SK-N-DZ (cell line): ENCODE results near the gene POU2F2. TPM values are rescaled to one million over a fixed set of nuclear protein-coding genes. Genes with fewer than 3 reads are reported as not detected.

Experiments used
- DNase-seq: peaks from one replicate; pipeline ENCODE4 v3.0.0-alpha.2; 2015; ENCODE audit warnings: low spot score
- polyA plus RNA-seq, 2 experiments: library from polyadenylated mRNA; depleted of rRNA; stranded (reverse); fragments of >200 nt; gene quantifications; 2 replicates each; pipeline ENCODE4 v1.2.3, GENCODE V29; 2014

POU2F2 gene
- polyA plus RNA-seq (2014; cell fraction: cytosol; rRNA removed): 7.5 and 9.4 TPM in 2 replicates
- polyA plus RNA-seq (2014; cell fraction: nucleus; rRNA removed): 11.8 and 35.8 TPM in 2 replicates

DNA sequence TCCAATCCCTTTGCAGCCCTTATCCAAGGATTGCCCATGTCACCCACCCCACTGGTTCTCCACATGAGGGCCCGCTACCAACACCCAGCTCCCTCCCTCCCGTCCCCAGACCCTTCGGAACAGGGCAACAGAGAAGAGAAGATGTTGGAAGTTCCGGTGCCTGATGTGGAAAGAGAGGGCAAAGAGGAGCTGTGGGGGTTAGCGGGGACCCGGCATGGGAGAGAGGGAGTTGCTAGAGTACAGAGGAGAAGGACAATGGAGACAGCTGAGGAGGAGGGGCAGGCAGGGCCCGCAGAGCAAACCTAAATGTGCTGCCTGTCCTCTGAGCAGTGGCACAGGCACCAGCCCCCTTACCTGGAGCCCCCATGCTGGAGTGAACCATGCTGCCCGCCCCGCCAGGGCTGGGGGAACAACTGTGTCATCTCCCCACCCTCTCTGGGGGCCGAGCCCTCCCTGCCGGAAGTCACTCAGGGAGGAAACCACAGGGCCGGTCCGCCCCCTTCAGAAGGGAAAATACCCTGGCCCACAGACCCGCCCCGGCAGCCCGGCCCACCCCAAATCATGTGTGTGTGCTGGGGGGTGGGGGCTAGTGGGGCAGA is at the start of gene POU2F2:
Gene POU2F2, minus strand, starts transcription at position 417 of the 599 bp plus-strand sequence. Its CDS starts 35 bp downstream, at position 382.
- DNase-seq: no peak

DNA sequence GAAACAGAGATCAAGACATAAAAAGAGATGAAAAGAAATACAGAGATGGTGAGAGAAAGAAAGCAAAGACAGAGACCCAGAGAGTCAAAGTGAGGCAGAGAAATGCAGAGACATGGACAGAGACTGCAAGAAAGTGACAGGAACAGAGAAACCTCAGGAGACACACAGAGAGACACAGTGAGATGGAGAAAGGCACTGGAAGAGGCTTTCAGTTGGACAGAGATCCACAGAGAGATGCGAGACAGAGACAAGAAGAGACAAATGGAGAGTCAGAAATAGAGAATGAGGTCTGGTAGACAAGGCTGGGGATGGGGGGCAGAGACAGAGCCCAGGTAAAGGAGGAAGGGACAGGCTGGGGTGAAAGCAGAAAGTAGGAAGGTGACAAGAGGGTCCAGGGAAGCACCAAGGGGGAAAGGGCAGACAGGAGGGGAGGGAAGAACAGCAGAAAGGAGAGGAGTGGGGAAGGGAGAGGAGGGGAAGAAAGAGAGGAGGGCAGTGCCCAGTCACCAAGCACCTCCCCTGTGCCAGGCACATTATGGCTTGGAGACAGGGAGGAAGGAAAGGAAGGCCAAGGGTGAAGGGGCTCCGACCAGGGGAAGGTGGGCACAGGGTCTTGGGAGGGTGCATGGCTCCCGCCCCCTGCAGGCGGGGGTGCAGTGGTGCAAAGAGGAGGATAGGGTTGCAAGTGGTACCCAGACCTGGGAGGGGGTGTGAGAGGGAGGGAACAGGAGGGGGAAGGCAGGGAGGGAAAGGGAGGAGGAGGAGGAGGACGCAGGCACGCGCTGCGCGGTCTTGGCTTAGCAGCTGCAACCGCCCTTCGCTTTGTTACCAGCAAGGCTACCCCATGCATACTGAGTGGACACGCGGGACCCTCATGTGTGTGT is 46.8 kb upstream of the POU2F2 start:
- DNase-seq: peak; percentile 90

- no peak for DNase-seq
These were observed 45.4 kb upstream of the POU2F2 start for GRCh38 chr19:42177686-42178019.

GRCh38 chr19:42176990-42177685 is 44.9 kb upstream of the POU2F2 start:
- peak; percentile 94 for DNase-seq

DNA sequence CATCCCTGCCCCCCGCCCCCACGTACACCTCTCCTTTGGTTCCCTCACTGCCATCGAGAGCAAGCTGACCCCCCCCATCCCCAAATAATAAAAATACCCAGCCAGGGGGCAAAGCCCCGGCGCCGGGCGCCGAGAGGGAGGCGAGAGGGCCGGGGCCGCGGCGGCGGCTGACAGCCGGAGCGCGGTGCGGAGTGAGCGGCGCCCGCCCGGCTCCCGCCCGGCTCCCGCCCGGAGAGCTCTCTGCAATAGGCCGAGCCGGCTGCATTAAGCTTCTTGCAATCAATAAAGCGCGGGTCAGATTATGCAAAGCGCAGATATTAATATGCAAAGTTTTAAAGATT is 44.4 kb upstream of the POU2F2 start:
- DNase-seq: no peak

- peak; percentile 46 for DNase-seq
These were observed 43.9 kb upstream of the POU2F2 start for GRCh38 chr19:42175952-42176648.

GRCh38 chr19:42174958-42175734 is 42.9 kb upstream of the POU2F2 start:
- peak; percentile 32 for DNase-seq

GRCh38 chr19:42174188-42174587 is 41.9 kb upstream of the POU2F2 start:
- DNase-seq: no peak

DNA sequence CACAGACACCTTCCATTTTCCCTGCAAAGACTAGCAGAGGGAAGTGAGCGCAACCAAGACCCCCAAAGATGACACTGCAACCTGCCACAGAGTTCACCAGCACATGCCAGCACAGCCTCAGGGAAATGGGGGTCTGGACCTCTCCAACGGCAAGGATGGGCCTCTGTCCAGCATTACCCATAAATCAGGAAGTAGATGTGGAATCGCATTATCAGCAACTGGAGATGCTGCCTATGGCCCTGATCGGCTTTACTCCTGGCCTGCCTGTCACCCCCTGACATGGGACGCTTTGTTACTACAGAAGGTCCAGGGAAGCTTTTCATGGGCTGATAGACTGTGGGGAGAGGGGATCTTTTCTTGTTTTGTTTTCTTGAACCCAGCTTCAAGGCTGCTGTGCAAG is 41.4 kb upstream of the POU2F2 start:
- DNase-seq: no peak

- DNase-seq: no peak
These were observed 40.0 kb upstream of the POU2F2 start for GRCh38 chr19:42172261-42172660.

DNA sequence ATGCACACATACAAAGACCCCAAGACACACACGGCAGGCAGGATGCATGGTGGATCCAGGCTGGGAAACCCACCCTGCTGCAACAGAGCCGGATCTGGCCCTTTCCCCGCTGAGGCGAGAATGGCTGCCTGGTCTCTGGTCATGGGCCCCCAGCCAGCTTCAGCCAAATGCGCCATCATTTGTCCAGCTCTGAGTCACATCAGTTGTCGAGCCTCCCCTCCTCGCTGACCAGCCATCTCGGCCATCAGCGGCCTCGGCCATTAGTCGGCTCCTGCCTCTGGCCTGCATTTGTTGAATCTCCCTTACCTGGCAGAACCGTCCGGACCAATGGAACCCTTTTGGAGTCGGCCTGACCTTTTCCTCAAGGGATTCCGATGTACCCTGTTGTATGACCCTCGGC is 38.5 kb upstream of the POU2F2 start:
- no peak for DNase-seq

DNA sequence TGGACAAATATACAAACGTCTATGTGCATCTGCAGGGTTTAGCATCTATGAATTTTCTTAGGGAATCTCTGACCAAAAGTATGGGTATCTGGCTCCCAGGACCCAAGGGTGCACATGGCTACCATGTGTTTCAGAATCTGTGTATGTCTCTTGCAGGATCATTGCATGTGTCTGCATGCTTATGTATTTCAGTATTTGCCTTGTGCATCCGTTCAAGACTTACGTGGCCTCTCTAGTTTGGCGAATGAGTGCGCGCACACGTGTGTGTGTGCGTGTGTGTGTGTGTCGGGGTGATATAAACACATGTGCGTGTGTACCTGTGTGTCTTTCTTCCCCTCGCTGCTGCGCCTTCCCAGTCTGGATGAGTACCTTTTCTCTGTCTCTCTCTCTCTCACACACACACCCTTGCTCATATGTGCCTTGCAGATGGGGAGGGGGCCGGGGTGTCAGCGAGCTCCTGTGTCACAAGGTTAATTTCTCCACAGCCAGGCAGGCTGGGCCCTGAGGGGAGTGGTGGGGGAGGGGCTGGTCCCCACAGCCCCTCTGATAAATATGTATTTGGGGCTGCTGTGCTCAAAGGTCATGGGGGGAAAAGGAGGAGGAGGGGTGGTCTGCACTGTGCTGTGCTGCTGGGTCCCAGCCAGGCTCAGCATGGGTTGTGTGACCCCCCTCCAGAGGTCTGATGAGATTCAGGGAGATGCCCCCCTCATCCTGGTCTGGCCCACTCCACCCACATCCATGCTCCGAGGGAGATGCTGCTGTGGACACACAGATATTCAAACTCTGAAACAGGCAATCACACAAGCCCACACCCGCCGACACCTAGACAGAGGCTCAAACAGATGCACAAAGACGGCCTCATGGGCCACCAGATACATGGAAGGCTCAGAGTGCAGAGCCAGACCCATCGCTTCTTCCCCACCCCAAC is 37.5 kb upstream of the POU2F2 start:
- no peak for DNase-seq

DNA sequence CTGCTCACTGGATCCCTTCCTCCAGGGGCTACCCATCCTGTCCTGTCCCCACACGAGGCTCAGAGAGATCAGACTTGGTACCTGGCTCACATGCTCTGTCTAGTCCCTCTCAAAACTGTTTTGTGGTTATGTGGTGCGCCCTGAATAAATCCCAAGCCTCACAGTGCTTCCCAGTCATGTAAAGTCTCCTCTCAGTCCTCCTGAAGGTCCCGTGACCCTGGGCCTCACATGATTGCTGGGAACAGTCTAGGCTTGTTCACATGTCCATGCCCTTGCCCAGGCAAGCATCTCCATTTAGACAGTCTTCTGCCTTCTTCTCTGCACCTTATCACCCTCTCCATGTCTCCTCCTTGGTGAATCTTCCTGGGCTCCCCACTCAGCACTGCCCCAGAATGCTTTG is 36.0 kb upstream of the POU2F2 start:
- DNase-seq: no peak

GRCh38 chr19:42166316-42166715 is 34.1 kb upstream of the POU2F2 start:
- no peak for DNase-seq

DNA sequence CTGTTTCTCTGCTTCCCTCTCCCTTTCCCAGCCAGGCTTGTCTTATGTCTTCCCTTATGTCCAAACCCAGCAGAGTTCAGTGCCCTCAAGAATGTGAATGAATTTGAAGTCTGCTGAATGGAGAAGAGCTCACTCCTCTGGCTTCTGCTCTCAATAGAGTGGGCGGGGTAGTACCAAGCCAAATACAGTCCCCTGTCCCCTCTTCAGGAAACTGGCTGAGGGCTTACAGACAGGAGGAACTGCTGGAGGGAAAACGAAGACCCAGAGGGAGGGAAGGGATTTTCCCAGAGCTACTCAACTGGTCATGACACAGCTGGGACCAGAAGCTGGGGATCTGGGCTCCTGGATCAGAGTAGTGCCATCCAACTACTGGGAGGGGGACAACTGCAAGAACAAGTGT is 32.9 kb upstream of the POU2F2 start:
- no peak for DNase-seq

DNA sequence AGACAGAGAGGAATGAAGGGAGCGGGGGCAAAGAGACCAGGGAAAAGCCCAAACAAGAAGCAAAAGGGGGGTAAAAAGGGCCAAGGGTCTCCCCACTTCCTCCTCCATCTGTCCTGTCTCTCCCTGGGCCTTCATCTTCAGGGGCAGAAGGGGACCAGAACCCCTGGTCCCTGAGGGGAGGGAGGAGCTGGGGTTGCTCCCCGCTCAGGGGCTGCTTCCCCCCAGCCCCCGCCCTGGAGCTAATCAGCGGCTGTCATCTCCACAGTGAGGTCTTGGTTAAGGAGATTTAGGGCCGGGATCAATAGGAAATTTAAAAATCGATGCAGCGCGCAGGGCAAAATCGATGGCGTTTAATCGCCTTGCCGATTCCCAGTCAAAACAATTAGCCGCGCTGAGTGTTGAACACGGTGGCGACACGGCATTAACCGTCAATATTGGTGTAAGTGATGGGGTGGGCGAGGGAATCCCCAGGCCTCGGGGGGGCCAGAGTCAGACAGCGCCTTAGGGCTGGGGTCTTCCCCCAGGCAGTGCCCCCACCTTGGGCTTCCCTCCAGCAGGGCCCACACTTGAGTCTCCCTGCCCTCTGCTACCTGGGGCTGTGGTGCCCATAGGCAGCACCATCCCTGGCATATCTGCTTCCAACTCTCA is 29.5 kb upstream of the POU2F2 start:
- no peak for DNase-seq

DNA sequence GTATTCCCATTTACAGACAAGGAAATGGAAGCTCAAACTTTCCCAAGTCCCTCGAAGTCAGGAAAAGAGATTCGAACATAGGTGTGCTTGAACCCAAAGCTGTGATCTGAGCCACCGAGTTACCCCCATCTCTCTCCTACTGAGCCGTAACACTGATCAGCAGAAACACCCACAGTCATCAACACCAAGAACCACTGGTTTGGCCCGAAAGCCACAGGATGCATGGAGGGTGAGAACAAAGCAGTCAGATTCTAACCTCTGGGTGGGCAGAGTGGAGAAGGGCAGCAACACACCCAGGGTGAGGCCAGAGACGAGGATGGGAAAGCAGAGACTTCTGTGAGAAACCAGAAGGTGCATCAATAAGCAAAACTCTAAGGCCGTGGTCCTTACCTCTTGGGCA is 27.7 kb upstream of the POU2F2 start:
- no peak for DNase-seq

DNA sequence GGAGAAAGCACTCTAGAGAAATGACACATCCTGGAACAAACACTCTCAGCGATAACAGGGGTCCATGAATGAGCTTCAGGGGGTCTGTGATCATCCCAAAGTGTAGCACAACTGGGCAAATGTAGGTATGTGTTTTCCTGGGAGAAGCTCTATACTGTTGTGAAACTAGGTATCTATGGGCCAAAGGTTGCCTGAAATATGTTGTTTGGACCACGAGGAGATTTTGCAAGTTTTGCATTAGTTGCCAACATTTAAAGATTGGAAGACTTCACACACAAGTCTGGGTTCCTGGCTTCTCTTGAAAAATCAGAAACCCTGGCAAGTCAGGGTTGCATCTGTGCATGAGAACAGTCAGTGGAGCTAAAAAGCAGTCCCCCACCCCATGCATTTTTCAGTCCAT is 26.7 kb upstream of the POU2F2 start:
- no peak for DNase-seq

DNA sequence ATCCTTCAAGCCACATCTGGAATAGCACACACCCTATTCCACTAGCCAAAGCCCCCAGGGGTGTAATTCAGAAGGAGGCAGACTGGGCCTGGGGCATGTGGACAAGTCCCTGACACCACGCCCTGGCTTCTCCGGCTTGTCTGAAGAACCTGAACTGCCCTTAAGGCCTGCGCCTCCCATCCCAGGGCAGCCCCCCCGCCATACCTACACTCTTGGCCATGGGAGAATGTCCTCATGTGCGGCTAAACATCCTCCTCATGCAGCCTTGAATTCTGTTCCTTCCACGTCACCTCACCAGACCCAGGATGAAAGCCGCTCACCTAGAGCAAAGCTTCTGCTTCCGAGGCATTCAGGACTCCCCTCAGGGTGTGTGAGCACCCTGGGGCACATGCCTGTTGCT is 24.3 kb upstream of the POU2F2 start:
- no peak for DNase-seq

DNA sequence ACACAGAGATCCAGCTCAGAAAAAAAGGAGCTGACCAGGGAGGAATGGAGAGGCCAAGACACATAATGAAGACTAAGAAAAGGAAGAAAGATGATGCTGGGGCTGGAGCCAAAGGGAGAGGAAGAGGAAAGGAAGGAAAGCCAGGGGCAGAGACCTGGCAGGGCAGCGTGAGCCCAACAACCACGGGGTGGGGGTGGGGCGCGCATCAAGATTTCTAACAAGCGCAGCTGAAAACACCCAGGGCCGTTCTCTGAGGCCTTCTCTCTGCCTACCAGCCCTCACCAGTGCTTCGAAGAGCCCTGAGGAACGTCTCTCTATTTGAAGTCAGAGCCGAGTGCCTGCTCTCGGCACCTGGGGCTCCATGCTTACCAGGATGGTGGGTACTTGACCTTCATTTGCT is 23.6 kb upstream of the POU2F2 start:
- no peak for DNase-seq
